Common myeloid progenitor, CD34-positive (primary cell): ENCODE results near the gene GATAD2A.

ENCODE experiments used
- CTCF ChIA-PET: fragments of 350-600 bp; sonication (Branson Sonifier 250); formaldehyde crosslinking; loops from one replicate; lab custom pipeline; 2021; ENCODE audit warnings: antibody characterized with exemption; lab: Charles Lee
- POLR2A ChIA-PET: fragments of 350-600 bp; sonication (Branson Sonifier 250); formaldehyde crosslinking; loops from one replicate; lab custom pipeline; 2021; ENCODE audit warnings: antibody characterized with exemption; lab: Charles Lee
- DNase-seq, 3 donors: peaks; one replicate each; pipeline versions ENCODE4 v3.0.0 to v3.0.0-alpha.2; 2013
- H3K27ac ChIP-seq, 2 experiments: 1 replicate in 1 of 2; 2 replicates in 1 of 2; pipeline ENCODE4 v1.7.0; 2013; ENCODE audit warnings: inconsistent platforms in 2 of 2, low read length in 2 of 2, mild to moderate bottlenecking in 2 of 2, low read depth in 1 of 2, moderate library complexity in 1 of 2; ENCODE audit not compliant: severe bottlenecking in 2 of 2, insufficient read depth in 1 of 2, poor library complexity in 1 of 2
- H3K27me3 ChIP-seq, 5 experiments: replicated peaks in 2 of 5; 1 replicate in 3 of 5; 2 replicates in 2 of 5; pipeline versions ENCODE4 v1.6.1 to v1.7.0; 2013; ENCODE audit warnings: low read length in 4 of 5, mild to moderate bottlenecking in 2 of 5, moderate library complexity in 2 of 5, inconsistent platforms in 1 of 5; ENCODE audit not compliant: insufficient read depth in 5 of 5, control insufficient read depth in 4 of 5
- H3K36me3 ChIP-seq, 4 experiments: 1 replicate in 2 of 4; 2 replicates in 2 of 4; pipeline versions ENCODE4 v1.6.1 to v1.7.0; 2013; ENCODE audit warnings: low read length in 3 of 4, control low read depth in 1 of 4, mild to moderate bottlenecking in 1 of 4; ENCODE audit not compliant: control insufficient read depth in 4 of 4, insufficient read depth in 4 of 4
- H3K4me1 ChIP-seq, 4 experiments: 1 replicate in 3 of 4; 2 replicates in 1 of 4; pipeline versions ENCODE4 v1.6.1 to v1.7.1; 2013; ENCODE audit warnings: low read length in 3 of 4, mild to moderate bottlenecking in 3 of 4, control low read depth in 1 of 4, inconsistent platforms in 1 of 4, moderate library complexity in 1 of 4; ENCODE audit not compliant: control insufficient read depth in 4 of 4, insufficient read depth in 4 of 4; ENCODE audit errors: control extremely low read depth in 1 of 4
- H3K4me3 ChIP-seq, 7 experiments: 1 replicate in 4 of 7; 2 replicates in 3 of 7; pipeline versions ENCODE4 v1.5.1 to v1.7.0; 2013; ENCODE audit warnings: mild to moderate bottlenecking in 7 of 7, low read length in 6 of 7, moderate library complexity in 6 of 7, inconsistent platforms in 2 of 7, low read depth in 2 of 7, control low read depth in 1 of 7; ENCODE audit not compliant: insufficient read depth in 4 of 7, control insufficient read depth in 1 of 7; ENCODE audit errors: extremely low read depth in 1 of 7
- H3K9me3 ChIP-seq, 5 experiments: 1 replicate in 4 of 5; 2 replicates in 1 of 5; pipeline versions ENCODE4 v1.6.1 to v1.7.1; 2013; ENCODE audit warnings: low read length in 4 of 5, mild to moderate bottlenecking in 2 of 5, inconsistent platforms in 1 of 5, low read depth in 1 of 5, moderate library complexity in 1 of 5; ENCODE audit not compliant: control insufficient read depth in 4 of 5, insufficient read depth in 2 of 5; ENCODE audit errors: control extremely low read depth in 1 of 5
- WGBS: methylation state at CpG from one replicate; pipeline ENCODE4 v1.1.5; 2013; ENCODE audit not compliant: insufficient coverage; 5-methylcytosine and 5-hydroxymethylcytosine counted together

Gene GATAD2A

DNA sequence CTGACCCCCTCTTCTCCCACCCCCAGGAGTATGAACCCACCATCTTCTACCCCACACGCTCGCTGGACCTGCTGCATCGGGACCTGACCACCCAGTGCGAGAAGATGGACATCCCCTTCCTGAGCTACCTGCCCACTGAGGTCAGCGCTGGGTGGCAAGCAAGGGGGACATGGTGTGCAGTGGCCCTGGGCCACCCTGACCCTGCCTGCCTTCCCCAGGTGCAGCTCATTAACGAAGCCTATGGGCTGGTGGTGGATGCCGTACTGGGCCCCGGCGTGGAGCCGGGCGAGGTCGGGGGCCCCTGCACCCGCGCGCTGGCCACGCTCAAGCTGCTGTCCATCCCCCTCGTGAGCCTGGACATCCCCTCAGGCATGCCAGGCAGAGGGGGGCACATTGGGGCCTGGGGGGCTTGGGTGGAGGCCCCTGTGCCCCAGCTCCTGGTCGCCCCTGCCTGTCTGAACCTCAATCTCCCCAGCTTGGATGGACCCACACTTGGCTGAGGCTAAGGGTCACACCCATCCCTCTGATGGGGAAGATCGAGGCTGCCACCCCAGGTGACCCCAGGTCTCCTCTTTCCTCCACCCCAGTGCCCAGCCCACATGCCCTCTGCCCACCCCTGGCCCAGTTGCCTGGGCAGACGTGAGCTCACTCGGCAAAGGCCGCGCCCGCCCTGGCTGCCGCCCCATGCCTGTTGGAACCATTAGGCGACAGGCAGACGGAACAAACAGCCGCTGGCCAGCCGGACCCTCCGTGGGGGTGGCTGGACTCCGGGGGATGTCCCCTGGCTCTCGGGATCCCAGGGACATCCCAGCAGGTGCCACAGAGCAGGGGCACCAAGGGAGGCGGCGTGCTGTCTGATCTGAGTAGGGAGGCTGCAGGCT, 130.1 kb downstream of the GATAD2A start:
- ChIA-PET CTCF (interaction anchor here (0.6 to 2.7 kb wide), 3 partner anchors 18 to 108 kb away, joined by 3 to 13 read pairs (median 4); partner anchors contain the start of gene GMIP), POLR2A (no interaction called here)
- no peak for DNase-seq
- Histone ChIP-seq H3K4me1 (peaks cover 0 to 27% (median 20%) of the 10 kb centered on the region in 4 experiments), H3K27ac (no peak overlapping the region), H3K9me3 (no peaks in the 10 kb centered on the region), H3K36me3 (no peaks in the 10 kb centered on the region), H3K27me3 (peaks cover 0 to 37% (median 16%) of the 10 kb centered on the region in 5 experiments), H3K4me3 (no peak overlapping the region)
- WGBS: 96% methylated on average over 27 of the region's 34 CpGs

DNA sequence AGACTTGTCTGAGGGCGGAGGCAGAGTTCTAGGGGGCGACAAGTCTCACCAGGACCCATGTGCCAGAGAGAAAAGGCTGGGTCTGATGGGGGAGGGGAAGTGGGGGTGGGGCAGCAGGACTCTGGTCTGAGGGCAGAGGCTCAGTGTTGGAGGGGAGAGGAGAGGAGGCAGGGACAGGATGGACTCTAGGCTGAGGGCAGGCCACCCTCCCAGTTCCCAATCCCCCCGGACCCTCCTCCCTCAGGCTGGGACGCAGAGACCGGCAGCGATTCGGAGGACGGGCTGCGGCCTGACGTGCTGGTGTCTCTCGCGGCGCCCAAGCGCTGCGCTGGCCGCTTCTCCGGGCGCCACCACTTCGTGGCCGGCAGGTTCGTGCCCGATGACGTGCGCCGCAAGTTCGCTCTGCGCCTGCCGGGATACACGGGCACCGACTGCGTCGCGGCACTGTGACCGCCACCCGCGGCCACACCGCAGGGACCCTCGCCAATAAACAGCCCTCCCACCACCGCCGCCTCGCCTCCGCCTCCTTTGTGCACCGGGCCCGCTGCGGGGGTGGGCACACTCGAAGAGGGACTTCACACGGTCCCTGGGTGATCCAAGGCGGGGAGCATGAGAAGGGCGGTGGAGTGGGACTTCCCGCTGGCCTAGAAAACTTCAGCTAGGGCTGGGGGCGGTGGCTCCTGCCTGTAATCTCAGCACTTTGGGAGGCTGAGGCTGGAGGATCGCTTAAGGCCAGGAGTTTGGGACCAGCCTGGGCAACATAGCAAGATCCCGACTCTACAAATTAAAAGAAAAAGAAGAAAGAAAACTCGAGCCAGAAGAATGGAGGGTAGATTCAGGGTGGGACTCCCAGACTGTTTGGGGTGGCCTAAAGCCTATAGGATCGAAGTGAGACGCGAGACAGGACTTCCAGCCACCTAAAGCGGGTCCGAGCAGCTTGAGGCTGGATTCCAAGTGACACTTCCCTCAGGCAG, 131.9 kb downstream of the GATAD2A start:
- peak overlapping the region in 2 of 7 experiments; percentile 11 to 17 for H3K4me3 ChIP-seq
- ChIA-PET POLR2A (no interaction called here), CTCF (interaction anchor here (1.0 to 2.7 kb wide), 2 partner anchors 9 to 16 kb away, joined by 3 to 13 read pairs; no protein-coding TSS in a partner anchor)

DNA sequence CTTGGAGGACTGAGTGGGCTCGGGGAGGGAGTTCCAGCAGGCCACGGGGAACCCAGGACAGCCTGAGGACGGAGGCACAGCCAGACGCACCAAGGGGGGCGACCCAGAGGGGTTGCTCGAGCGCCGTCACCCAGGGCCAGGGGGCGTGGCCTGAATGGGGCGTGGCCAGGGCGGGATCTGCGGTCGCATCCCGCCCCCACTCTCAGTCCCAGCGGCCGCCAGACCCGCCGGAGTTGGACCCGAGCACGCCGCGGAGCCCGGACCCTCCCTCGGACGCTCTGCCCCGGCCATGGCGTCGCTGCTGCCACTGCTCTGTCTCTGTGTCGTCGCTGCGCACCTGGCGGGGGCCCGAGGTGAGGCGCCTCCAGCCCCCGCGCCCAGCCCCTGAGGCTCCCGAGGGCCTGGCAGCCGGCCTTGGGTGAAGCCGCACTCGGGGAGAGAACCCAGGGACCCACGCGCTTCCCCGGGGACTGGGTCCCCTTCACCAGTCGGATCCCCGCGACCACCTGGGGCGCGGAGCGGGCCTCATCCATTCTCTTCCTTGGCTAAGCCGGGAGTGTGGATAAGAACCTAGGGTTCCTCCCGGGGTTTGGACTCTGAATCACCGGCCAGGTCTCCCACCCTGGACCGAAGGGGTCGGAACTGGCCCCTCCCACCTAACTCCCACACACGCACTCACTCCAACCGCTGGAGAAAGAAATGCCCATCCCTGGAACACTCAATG, 132.7 kb downstream of the GATAD2A start, which contains the start of gene CILP2:
Gene CILP2 (plus strand): TSS at position 205 of the 724 bp plus-strand sequence. CDS start 85 bp downstream, at position 290.
- CTCF ChIA-PET: interaction anchor here (1.0 kb wide), 1 partner anchor 10 kb away, joined by 3 read pairs; no protein-coding TSS in a partner anchor
- Histone ChIP-seq H3K9me3 (no peaks in the 10 kb centered on the region), H3K36me3 (no peaks in the 10 kb centered on the region), H3K27ac (no peak within 1 kb of the TSS), H3K4me1 (peaks cover 0 to 41% (median 26%) of the 10 kb centered on the region in 4 experiments), H3K27me3 (peaks cover 0 to 60% (median 24%) of the 10 kb centered on the region in 5 experiments), H3K4me3 (peak within 1 kb of the TSS in 2 of 7 experiments; percentile 17 to 32)
- DNase-seq: peak; percentile 46 to 58 (median 54)
- 5% methylated on average over 42 of the region's 56 CpGs for WGBS
- POLR2A ChIA-PET: no interaction called here

More for the DNA sequence above, 131.9 kb downstream of the GATAD2A start:
- WGBS: 43% methylated on average over 34 of the region's 59 CpGs
- peaks cover 0 to 37% (median 27%) of the 10 kb centered on the region in 4 experiments for H3K4me1 ChIP-seq
- DNase-seq: peak in 1 of 3 donors; percentile 43
- peaks cover 0 to 55% (median 24%) of the 10 kb centered on the region in 5 experiments for H3K27me3 ChIP-seq
- no peaks in the 10 kb centered on the region for H3K9me3 ChIP-seq
- no peak overlapping the region for H3K27ac ChIP-seq
- H3K36me3 ChIP-seq: no peaks in the 10 kb centered on the region

DNA sequence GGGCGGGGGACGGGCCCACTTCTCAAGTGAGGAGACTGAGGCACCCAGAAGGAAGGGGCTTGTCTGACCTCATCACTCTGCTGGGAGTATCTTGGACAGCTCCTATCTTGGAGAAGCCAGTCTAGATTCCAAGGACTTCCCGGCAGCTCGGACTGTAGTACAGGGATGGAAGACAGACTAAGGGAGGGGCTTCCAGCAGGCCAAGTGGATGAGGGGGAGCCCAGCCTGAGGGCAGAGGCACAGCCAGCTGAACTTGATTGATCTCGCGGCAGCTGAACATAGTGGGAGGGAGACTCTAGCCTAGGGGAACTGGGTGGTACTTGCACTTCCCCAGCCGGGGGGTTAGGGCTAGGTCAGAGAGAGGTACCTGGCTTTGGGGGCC, 133.3 kb downstream of the GATAD2A start:
- Histone ChIP-seq H3K27ac (no peak overlapping the region), H3K4me1 (peaks cover 0 to 41% (median 26%) of the 10 kb centered on the region in 4 experiments), H3K4me3 (no peak overlapping the region), H3K36me3 (no peaks in the 10 kb centered on the region), H3K9me3 (no peaks in the 10 kb centered on the region), H3K27me3 (peaks cover 0 to 63% (median 24%) of the 10 kb centered on the region in 5 experiments)
- 21% methylated on average over 6 of the region's 7 CpGs for WGBS
- DNase-seq: peak in 2 of 3 donors; percentile 40 to 51
- CTCF ChIA-PET: no interaction called here
- POLR2A ChIA-PET: no interaction called here

DNA sequence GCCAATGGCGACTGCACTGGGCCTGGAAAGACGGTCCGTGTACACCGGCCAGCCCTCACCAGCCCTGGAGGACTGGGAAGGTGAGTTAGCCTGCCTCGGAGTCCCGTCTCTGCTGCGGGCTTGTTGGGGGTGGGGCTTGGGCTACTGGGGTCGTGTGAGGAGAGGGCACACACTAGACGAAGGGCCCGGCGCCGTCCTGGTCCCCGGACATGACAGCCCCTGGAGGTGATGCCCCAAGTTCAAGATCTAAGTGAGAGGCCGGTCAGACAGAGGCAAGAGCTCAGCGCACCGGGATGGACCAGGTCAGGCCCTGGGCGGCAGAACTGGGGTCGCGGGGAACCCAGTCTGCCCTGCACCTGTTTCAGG, 134.2 kb downstream of the GATAD2A start:
- 28% methylated on average over 15 of the region's 19 CpGs for WGBS
- ChIA-PET POLR2A (no interaction called here), CTCF (no interaction called here)
- no peak overlapping the region for H3K27ac ChIP-seq
- H3K4me3 ChIP-seq: no peak overlapping the region
- peaks cover 0 to 70% (median 24%) of the 10 kb centered on the region in 5 experiments for H3K27me3 ChIP-seq
- no peaks in the 10 kb centered on the region for H3K36me3 ChIP-seq
- H3K4me1 ChIP-seq: peaks cover 0 to 41% (median 26%) of the 10 kb centered on the region in 4 experiments
- DNase-seq: no peak
- no peaks in the 10 kb centered on the region for H3K9me3 ChIP-seq

DNA sequence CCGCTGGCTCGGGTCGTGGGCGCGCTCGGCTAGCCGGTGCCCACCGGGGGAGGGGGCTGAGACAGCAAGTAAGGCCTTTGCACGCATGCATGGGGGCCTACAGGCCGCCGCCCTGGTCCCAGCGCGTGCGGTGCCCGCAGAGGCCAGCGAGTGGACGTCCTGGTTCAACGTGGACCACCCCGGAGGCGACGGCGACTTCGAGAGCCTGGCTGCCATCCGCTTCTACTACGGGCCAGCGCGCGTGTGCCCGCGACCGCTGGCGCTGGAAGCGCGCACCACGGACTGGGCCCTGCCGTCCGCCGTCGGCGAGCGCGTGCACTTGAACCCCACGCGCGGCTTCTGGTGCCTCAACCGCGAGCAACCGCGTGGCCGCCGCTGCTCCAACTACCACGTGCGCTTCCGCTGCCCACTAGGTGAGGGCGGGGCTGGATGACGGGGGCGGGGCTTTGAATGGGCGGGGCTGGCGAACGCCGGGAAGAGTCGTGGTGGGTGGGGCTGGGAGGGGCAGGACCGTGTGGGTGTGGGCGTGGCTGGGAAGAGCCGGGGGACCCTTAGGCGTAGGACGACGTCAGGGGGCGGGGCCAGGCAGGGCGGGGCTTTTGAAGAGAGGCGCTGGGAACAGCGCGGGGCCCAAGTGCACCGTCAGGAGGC, 134.7 kb downstream of the GATAD2A start:
- Histone ChIP-seq H3K27me3 (peaks cover 0 to 71% (median 24%) of the 10 kb centered on the region in 5 experiments), H3K4me1 (peaks cover 0 to 41% (median 26%) of the 10 kb centered on the region in 4 experiments), H3K9me3 (peaks cover 0 to 5% (median 0%) of the 10 kb centered on the region in 5 experiments), H3K4me3 (peak overlapping the region in 5 of 7 experiments; percentile 15 to 66 (median 57)), H3K27ac (no peak overlapping the region), H3K36me3 (no peaks in the 10 kb centered on the region)
- 13% methylated on average over 69 of the region's 74 CpGs for WGBS
- ChIA-PET CTCF (interaction anchor here (0.8 to 0.9 kb wide), 2 partner anchors 7 to 10 kb away, joined by 3 read pairs; no protein-coding TSS in a partner anchor), POLR2A (no interaction called here)
- DNase-seq: peak; percentile 79 to 81 (median 80)
